Activated CD4-positive, alpha-beta T cell treated with anti-CD3 and anti-CD28 coated beads, Interleukin-2, amount 10 ng/mL, durations not matched to agents 24 days and 14 days (primary cell): ENCODE results near the gene NRXN3. TPM values are rescaled to one million over a fixed set of nuclear protein-coding genes. Genes with fewer than 3 reads are reported as not detected.

Experiments
- DNase-seq: peaks from one replicate; pipeline ENCODE4 v3.0.0; 2022
- H3K27ac Mint-ChIP-seq: one replicate; pipeline ENCODE4 v1.8.0; 2022; ENCODE audit warnings: mild to moderate bottlenecking, mixed read lengths
- H3K27me3 Mint-ChIP-seq: one replicate; pipeline ENCODE4 v1.8.0; 2022; ENCODE audit warnings: mixed read lengths
- H3K36me3 Mint-ChIP-seq: one replicate; pipeline ENCODE4 v1.8.0; 2022; ENCODE audit warnings: low read depth, mild to moderate bottlenecking, mixed read lengths
- H3K4me1 Mint-ChIP-seq: one replicate; pipeline ENCODE4 v1.8.0; 2021; ENCODE audit warnings: mixed read lengths
- H3K4me3 Mint-ChIP-seq: one replicate; pipeline ENCODE4 v1.8.0; 2022; ENCODE audit warnings: mild to moderate bottlenecking, moderate library complexity, mixed read lengths
- H3K9me3 Mint-ChIP-seq: one replicate; pipeline ENCODE4 v1.8.0; 2021; ENCODE audit warnings: mixed read lengths
- intact Hi-C: fragments of 100-400 bp; cut with micrococcal nuclease; formaldehyde crosslinking; loops from one replicate; pipeline ENCODE4 v1.15.1; 2023
- total RNA-seq: library from RNA; stranded (reverse); gene quantifications from 2 replicates; pipeline ENCODE4 v1.2.3, GENCODE V29; 2022

NRXN3 gene
- total RNA-seq, 1 donor from 2014 or later = not detected

GRCh38 chr14:79631276-79631675 is 1461.1 kb downstream of the NRXN3 start:
- Mint-ChIP-seq H3K27ac (no peak overlapping the region), H3K4me1 (no peaks in the 10 kb centered on the region), H3K36me3 (no peaks in the 10 kb centered on the region), H3K9me3 (peaks cover 3% of the 10 kb centered on the region), H3K4me3 (no peak overlapping the region), H3K27me3 (no peaks in the 10 kb centered on the region)
- intact Hi-C loops = no loop called here
- no peak for DNase-seq

- no peaks in the 10 kb centered on the region for H3K9me3 Mint-ChIP-seq
- H3K4me3 Mint-ChIP-seq = no peak overlapping the region
- no peaks in the 10 kb centered on the region for H3K4me1 Mint-ChIP-seq
- H3K27me3 Mint-ChIP-seq = no peaks in the 10 kb centered on the region
- H3K36me3 Mint-ChIP-seq = no peaks in the 10 kb centered on the region
- DNase-seq = no peak
- no peak overlapping the region for H3K27ac Mint-ChIP-seq
- intact Hi-C loops = loop anchor here (1.0 kb wide), 1 partner anchor 11 kb away; no protein-coding TSS in a partner anchor
Measured at GRCh38 chr14:79638672-79639266, 1468.6 kb downstream of the NRXN3 start.

DNA sequence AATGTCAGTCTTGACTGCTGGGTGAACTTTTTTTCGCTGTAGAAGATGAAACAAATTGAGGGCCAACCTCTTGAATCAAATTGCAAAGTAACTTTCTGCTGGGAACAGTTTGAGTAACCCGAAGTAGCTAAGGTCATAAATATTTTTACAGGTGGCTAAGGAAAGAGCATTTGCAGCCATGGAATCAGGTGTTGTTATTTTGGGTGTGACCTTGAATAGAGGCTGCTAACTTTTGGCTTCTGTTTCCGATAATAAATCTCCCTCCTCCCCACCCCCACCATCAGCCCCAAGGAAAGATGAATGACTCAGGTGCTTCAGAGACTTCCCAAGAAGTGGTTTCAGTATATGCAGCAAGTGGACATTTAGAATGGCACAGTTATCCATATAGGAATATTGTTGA is 1469.4 kb downstream of the NRXN3 start:
- Mint-ChIP-seq H3K4me3 (no peak overlapping the region), H3K4me1 (no peaks in the 10 kb centered on the region), H3K9me3 (no peaks in the 10 kb centered on the region), H3K36me3 (no peaks in the 10 kb centered on the region), H3K27me3 (no peaks in the 10 kb centered on the region), H3K27ac (no peak overlapping the region)
- no peak for DNase-seq
- intact Hi-C loops = loop anchor here (1.0 kb wide), 1 partner anchor 10 kb away; no protein-coding TSS in a partner anchor

DNA sequence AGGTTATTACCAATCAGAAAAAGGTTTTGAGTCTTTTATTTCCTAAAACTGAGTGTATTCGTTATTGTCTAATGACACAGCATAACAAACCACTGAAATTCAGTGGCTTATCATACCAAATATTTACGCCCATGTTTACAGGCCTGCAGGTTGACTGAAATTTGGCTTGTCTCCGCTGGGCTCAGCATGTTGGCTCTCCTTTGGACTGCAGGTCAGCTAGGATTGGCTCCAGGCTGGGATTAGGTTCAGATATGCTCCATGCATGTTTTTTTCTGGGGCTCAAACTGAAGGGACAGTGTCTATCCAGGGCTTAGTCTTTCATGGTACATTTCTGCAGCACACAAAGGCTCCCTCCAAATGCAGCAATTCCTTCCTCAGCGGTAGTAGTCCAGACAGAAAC is 1471.2 kb downstream of the NRXN3 start:
- DNase-seq = no peak
- Mint-ChIP-seq H3K27ac (no peak overlapping the region), H3K4me1 (no peaks in the 10 kb centered on the region), H3K4me3 (no peak overlapping the region), H3K9me3 (no peaks in the 10 kb centered on the region), H3K27me3 (no peaks in the 10 kb centered on the region), H3K36me3 (no peaks in the 10 kb centered on the region)
- intact Hi-C loops = no loop called here

GRCh38 chr14:79643132-79643531 is 1473.0 kb downstream of the NRXN3 start:
- no peak for DNase-seq
- H3K4me3 Mint-ChIP-seq = no peak overlapping the region
- no peaks in the 10 kb centered on the region for H3K9me3 Mint-ChIP-seq
- no peaks in the 10 kb centered on the region for H3K4me1 Mint-ChIP-seq
- no peaks in the 10 kb centered on the region for H3K27me3 Mint-ChIP-seq
- H3K27ac Mint-ChIP-seq = no peak overlapping the region
- no peaks in the 10 kb centered on the region for H3K36me3 Mint-ChIP-seq
- intact Hi-C loops = no loop called here

GRCh38 chr14:79645753-79646362 is 1475.7 kb downstream of the NRXN3 start:
- Mint-ChIP-seq H3K36me3 (no peaks in the 10 kb centered on the region), H3K9me3 (no peaks in the 10 kb centered on the region), H3K27ac (no peak overlapping the region), H3K4me3 (no peak overlapping the region), H3K27me3 (no peaks in the 10 kb centered on the region), H3K4me1 (no peaks in the 10 kb centered on the region)
- intact Hi-C loops = no loop called here
- no peak for DNase-seq

DNA sequence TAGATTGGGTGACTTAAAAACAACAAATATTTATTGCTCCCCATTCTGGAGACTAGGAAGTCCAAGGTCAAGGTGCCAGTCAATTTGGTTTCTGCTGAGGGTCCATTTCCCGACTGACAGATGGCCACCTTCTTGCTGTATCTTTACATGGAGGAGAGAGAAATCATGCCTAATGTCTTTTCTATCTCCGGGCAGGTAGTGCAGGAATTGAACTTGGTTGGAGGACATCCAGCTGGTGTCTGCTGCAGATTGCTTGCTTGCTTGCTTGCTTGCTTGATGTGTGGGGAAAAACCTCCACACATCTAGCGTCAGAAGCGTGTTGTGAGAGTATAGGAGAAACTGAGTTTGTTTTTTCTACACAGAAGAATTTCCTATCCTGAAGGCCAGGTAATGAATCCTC is 1479.7 kb downstream of the NRXN3 start:
- no peak for DNase-seq
- no peaks in the 10 kb centered on the region for H3K4me1 Mint-ChIP-seq
- no peaks in the 10 kb centered on the region for H3K36me3 Mint-ChIP-seq
- no peaks in the 10 kb centered on the region for H3K9me3 Mint-ChIP-seq
- H3K27ac Mint-ChIP-seq = no peak overlapping the region
- no peaks in the 10 kb centered on the region for H3K27me3 Mint-ChIP-seq
- no peak overlapping the region for H3K4me3 Mint-ChIP-seq
- intact Hi-C loops = loop anchor here (1.0 kb wide), 1 partner anchor 11 kb away; no protein-coding TSS in a partner anchor

DNA sequence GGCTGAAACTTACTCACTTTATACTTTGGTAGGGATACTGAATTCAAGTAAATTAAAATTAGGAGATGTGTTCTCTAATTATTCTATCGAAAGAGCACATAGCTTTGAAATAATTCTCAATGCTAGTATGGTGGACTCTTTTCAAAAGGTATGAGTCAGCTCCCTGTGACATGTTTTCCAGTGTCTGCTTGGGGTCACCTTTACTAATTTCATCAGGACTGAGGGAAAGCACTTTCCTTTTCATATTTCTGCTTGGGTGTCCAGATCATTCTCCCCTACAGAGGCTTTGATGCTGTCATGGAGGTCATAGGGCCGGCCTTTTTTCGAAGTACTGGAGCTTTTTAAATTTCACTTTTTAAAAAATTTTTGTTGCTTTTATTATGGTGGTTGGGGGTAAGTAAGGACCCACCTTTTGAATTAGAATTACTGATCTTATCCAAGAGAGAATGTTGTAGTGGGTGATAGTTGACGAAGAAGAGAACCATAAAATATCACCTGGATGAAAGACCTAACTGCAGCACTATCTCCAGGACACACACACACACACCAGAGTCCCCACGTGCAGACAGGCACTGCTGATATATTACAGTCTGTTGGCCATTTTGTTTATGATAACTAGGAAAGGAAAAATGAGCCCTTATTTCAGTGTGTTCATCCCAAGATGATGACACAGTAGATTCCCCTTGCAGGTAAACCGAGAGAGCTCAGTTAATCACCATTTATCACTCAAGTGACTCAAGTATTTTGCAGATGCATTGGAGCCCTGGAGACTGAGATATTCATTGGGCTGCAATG is 1482.5 kb downstream of the NRXN3 start:
- no peak overlapping the region for H3K27ac Mint-ChIP-seq
- no peaks in the 10 kb centered on the region for H3K36me3 Mint-ChIP-seq
- no peak for DNase-seq
- H3K27me3 Mint-ChIP-seq = no peaks in the 10 kb centered on the region
- H3K4me3 Mint-ChIP-seq = no peak overlapping the region
- intact Hi-C loops = no loop called here
- peaks cover 3% of the 10 kb centered on the region for H3K9me3 Mint-ChIP-seq
- H3K4me1 Mint-ChIP-seq = no peaks in the 10 kb centered on the region

DNA sequence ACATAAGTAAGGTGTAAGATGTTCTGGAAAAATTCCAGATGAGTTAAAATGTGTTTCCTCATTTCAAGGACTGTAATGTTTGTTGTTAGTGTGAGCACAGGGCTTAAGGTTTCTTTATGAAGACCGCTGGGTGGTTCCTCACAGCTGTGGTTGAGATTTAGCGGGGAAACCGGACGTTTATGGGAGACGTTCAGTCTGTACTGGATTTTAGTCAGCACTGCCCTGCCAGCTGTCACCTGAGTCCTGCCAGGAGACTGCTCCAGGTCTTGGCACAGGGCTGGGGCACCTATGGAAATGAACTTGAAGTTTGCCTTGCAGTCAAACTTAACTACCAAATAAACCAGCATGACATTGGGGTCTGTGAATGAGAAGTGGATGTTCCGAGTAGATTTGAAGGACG is 1485.9 kb downstream of the NRXN3 start:
- intact Hi-C loops = no loop called here
- no peak for DNase-seq
- Mint-ChIP-seq H3K27ac (no peak overlapping the region), H3K9me3 (peaks cover 3% of the 10 kb centered on the region), H3K4me3 (no peak overlapping the region), H3K36me3 (no peaks in the 10 kb centered on the region), H3K4me1 (no peaks in the 10 kb centered on the region), H3K27me3 (no peaks in the 10 kb centered on the region)

- Mint-ChIP-seq H3K36me3 (no peaks in the 10 kb centered on the region), H3K9me3 (peaks cover 3% of the 10 kb centered on the region), H3K27me3 (no peaks in the 10 kb centered on the region), H3K4me1 (no peaks in the 10 kb centered on the region), H3K27ac (no peak overlapping the region), H3K4me3 (no peak overlapping the region)
- no peak for DNase-seq
- intact Hi-C loops = no loop called here
Measured at GRCh38 chr14:79656496-79656895, 1486.3 kb downstream of the NRXN3 start.

DNA sequence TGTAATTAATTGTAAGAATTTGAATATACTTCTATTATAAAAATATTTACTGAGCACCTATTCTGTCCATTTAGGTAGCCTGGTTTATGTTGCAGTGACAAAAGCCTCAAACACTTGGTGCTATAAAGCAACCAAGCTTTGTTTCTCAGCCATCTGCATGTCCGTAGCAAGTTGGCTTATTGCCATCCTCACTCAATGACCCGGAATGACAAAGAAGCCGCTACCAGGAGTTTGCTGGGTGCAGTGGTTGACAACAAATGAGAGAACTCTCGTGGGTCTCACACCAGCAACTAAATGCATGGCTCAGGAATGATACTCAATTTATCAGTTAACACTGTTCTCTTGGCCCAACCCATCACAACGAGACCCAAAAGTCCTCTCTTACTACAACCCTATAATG is 1488.0 kb downstream of the NRXN3 start:
- intact Hi-C loops = no loop called here

GRCh38 chr14:79658769-79659168 is 1488.6 kb downstream of the NRXN3 start:
- intact Hi-C loops = no loop called here
- Mint-ChIP-seq H3K27ac (no peak overlapping the region), H3K36me3 (no peaks in the 10 kb centered on the region), H3K4me1 (no peaks in the 10 kb centered on the region), H3K9me3 (peaks cover 3% of the 10 kb centered on the region), H3K4me3 (no peak overlapping the region), H3K27me3 (no peaks in the 10 kb centered on the region)
- DNase-seq = no peak

More for the DNA sequence above, 1488.0 kb downstream of the NRXN3 start:
- no peak for DNase-seq
- Mint-ChIP-seq H3K27ac (no peak overlapping the region), H3K27me3 (no peaks in the 10 kb centered on the region), H3K4me3 (no peak overlapping the region), H3K4me1 (no peaks in the 10 kb centered on the region), H3K9me3 (peaks cover 3% of the 10 kb centered on the region), H3K36me3 (no peaks in the 10 kb centered on the region)

DNA sequence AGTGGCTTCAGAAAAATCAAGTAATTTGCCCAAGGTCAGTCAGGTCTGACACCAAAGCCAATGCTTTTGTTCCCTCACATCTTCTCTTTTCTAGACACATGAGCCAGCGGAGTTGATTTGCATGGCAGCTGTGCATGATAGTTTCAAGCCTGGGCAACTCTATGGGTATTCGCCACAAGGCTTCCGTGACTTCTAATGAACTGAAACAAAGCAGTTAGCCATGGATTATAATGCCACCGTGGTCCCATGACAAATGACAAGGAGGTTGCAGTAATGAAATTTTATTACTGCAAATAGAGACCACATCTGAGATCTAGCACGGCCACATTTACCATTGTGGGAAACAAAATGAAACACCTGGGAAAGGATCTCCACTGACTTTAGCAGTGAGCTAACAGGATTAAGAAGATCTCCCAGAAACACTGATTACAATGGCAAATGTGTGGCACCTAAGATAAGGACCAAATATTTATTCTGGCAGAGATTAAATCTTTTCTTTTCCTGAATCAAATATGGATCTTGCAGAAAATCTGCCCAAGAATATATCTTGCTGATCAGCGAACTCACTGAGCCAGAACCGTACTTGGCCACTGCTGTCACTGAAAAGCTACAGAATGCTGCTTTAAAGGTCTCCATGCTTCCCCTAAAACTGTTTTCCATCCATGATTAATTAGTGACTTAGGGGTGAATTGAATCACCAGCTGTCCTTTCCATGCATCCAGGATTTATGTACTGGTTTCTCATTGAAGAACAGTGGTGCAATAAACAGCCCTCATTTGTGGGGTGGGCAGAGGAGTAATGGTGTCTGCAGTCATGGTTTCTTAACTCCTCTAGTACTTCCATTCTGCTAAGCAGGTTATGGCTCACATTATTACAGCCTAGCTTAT is 1490.1 kb downstream of the NRXN3 start:
- no peak overlapping the region for H3K27ac Mint-ChIP-seq
- no peak overlapping the region for H3K4me3 Mint-ChIP-seq
- intact Hi-C loops = no loop called here
- H3K9me3 Mint-ChIP-seq = no peaks in the 10 kb centered on the region
- H3K4me1 Mint-ChIP-seq = no peaks in the 10 kb centered on the region
- H3K36me3 Mint-ChIP-seq = no peaks in the 10 kb centered on the region
- no peaks in the 10 kb centered on the region for H3K27me3 Mint-ChIP-seq
- no peak for DNase-seq
